HEK293T (cell line): Measurements from ENCODE around the gene MYBPC2.

Source experiments
- BHLHE40 ChIP-seq: fragments of 450-650 bp; IDR thresholded peaks from 2 replicates; pipeline ENCODE4 v1.6.1; 2016; ENCODE audit warnings: mild to moderate bottlenecking, moderate library complexity, borderline replicate concordance
- CTBP1 ChIP-seq: fragments of 450-650 bp; IDR thresholded peaks from 2 replicates; pipeline ENCODE4 v1.6.1; 2016; ENCODE audit warnings: borderline replicate concordance
- FOXM1 ChIP-seq: fragments of 450-650 bp; IDR thresholded peaks from 2 replicates; pipeline ENCODE4 v1.6.1; 2017; ENCODE audit warnings: mild to moderate bottlenecking, borderline replicate concordance
- SUZ12 ChIP-seq: fragments of 450-650 bp; IDR thresholded peaks from 2 replicates; pipeline ENCODE4 v1.6.1; 2016; ENCODE audit warnings: mild to moderate bottlenecking
- ZNF384 ChIP-seq: fragments of 450-650 bp; IDR thresholded peaks from 2 replicates; pipeline ENCODE4 v1.6.1; 2016

GRCh38 chr19:50420127-50420526, 12.6 kb upstream of the MYBPC2 start:
- TF ChIP-seq FOXM1 (no peak), CTBP1 (no peak), BHLHE40 (no peak), SUZ12 (no peak), ZNF384 (no peak)
